Fibroblast of skin of abdomen (primary cell): ENCODE results near the gene HPS1.

ENCODE experiments used
- DNase-seq: peaks from one replicate; pipeline ENCODE4 v3.0.0-alpha.2; 2013

HPS1 gene

GRCh38 chr10:98388101-98388655 lies 58.6 kb downstream of the HPS1 start:
- no peak for DNase-seq

DNA sequence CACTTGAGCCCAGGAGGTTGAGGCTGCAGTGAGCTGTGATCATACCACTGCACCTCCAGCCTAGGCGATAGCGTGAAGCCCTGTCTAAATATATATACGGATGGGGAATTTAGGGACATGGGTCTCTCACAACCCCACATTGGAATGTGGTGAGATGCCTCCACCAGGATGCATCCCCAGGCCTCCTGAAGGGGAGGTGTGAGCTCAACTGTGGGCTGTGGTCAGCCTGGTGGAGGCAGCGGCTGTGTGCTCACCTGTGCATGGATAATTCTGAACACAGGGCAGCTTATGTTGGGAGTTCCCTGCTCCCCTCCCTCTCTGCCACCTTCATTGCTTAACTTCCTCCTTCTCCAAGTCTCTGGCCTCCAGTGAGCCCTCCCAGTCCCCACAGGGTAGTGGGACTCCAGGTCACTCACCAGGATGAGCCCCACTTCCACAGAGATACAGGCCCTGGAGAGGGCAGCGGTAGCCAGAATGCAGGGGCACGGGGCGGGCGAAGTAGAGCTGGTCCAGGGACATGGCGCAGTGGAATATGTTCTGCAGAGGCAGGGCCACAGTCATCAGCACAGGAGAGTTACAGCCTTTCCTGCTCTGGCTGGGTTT lies 62.1 kb downstream of the HPS1 start:
- no peak for DNase-seq

- DNase-seq: no peak
Observed at GRCh38 chr10:98383869-98384268, 62.9 kb downstream of the HPS1 start.

GRCh38 chr10:98383134-98383667 lies 63.5 kb downstream of the HPS1 start:
- peak; percentile 84 for DNase-seq

- peak; percentile 10 for DNase-seq
Observed at GRCh38 chr10:98382691-98383101, 64.0 kb downstream of the HPS1 start.

GRCh38 chr10:98380493-98381339 lies 66.0 kb downstream of the HPS1 start:
- no peak for DNase-seq

DNA sequence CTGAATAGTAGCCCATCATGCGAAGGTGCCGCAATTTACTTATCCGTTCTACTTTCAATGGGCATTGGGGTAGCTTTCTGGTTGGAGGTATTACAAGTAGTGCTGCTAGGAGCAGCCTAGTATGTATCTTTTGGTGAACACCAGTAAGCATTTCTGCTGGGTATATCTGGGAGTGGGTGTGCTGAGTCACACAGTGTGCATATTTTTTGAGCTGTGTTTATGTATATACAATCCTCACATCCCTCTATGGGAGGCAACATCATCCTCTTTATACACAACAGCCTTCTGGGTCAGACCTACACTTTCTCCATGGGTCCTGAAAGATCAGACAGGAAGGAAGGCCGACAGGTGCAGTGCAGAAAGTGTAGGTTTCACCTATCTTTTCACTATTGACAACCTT lies 68.0 kb downstream of the HPS1 start:
- DNase-seq: peak; percentile 36

- DNase-seq: no peak
Observed at GRCh38 chr10:98377536-98377935, 69.2 kb downstream of the HPS1 start.

- DNase-seq: no peak
Observed at GRCh38 chr10:98377001-98377400, 69.7 kb downstream of the HPS1 start.

- DNase-seq: peak; percentile 31
Observed at GRCh38 chr10:98376485-98376884, 70.2 kb downstream of the HPS1 start.

DNA sequence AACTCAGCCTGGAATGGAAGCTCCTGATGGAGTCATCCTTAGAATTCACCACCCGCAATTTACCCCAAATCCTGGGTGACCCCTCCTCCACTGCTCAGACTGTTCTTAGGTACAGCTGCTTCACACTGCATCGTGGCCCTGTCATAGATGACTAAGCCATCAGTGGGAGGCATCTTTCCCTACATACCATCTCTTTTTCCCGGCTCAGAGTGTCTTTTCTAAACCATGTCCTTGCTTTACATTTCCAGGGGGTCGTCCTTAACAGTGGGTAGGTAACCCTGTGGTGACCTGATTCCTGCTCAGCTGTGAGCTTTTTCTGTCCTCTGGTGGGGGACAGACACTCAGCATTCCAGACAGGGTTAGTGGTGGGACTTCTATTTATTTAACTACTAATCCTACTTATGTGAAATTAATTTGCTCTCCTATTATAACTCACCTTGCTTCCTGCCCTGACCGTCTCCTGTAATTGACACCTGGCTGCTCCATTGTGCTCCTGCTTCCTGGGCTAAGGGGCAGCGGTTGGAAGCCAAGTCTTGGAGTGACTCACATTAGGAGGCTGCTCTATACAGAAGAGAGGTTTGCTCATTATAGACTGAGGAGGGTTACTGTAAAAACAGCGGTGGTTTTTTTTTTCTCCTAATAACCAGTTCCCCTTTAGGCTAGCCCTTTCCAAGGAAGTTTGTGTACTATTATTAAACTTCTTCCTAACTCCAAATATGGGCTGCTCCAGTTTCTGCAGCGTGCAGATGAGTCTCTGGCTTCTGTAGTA lies 72.3 kb downstream of the HPS1 start:
- DNase-seq: peak; percentile 82

DNA sequence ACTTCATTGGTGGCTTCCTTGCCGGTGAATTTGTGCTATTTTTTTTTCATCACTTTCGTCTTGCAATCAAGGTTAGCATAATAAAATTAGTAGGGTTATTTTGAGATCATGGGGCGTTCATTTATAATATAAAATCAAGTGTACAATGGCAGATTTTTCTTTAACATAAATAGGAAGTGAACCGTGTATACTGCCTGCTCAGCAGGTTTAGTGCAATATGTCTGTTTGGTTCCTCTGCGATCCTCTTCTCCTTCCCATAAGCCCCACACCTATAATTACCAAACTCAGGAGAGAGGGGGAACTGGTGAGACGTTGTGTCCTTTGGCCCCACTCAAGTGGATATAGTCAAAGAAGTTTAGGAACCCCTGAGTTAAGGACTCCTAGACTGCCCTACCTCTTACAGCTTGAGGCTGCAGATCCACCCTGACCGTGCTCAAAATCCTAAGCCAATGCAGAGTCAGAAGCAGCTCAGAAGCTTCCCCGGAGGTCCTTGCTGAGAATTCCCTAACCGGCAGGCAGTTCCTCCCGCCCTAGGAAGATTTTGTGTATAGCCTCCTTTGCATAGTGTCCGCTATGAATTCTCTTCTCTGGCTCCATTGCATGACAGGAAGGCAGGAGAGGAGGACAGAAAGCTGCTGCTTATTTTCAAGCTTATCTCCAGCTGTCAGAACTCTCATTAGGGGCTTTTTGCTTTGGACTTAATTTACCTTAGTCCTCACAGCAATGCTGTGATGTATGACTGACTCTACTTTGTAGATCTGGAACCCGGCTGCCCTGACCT lies 73.3 kb downstream of the HPS1 start:
- DNase-seq: no peak

DNA sequence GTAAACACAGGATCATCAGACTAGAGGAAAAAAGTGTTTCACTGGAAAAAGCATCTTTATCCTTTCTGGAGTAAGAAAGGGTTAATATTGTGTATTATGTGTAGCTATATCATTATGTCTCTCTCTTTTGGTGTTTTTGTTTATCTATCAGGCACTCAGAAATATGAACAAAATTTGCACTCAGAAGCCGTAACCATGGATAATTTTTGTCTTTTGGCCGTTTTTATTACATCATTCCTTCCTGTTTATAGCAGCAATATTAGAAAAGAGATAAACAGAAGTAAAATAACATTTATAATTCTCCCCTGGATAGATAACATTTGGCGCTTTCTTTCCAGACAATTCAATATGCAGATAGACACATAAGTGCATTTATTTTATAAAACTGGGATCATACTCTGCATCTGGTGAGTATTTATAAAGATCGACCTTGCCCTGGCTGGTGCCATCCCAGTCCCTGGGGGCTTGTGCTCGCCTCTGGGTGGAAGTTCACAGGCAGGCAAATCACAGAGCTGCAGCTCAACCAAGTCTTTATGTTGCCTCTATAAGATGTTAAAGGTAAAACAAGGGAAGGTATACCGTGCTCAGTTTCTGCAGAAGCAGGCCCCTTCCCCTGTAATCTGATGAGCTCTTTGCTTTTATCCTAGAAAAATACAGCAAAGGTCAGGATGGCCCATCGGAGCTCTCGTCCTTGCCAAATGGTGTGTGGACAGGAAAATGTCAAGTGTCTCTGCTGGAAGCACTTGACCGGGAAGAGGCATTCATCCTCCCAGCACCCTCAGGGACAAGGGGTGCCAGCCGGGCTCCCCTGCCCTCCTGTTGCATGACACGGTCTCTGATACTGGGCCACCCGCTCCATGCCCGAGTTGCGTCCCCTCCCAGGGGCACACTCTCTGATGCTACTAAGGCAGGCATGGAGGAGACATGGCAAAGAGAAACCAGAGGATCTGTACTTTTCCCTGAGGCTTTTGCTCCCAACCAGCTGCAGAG lies 75.6 kb downstream of the HPS1 start:
- DNase-seq: no peak

GRCh38 chr10:98369801-98370200 lies 76.9 kb downstream of the HPS1 start:
- no peak for DNase-seq

DNA sequence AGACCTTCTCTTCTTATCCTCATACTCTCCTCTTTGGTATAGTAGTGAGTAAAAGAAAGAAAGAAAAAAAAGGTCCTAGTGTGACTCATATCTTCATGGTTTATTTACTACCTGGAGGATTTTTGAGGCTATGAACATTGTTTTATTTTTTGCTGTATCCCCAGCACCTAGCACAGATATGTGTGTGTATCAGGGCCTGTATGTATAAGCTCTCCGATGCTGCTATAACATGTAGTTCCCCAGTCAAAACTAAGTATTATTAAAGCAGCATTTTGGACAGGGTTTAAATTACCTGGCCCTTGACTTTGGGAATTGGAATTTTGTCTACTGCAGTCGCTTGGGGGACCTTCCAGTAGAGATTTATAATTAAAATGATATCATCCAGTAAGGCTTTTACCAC lies 78.1 kb downstream of the HPS1 start:
- DNase-seq: no peak

GRCh38 chr10:98367604-98368451 lies 78.9 kb downstream of the HPS1 start:
- DNase-seq: no peak
